CD14-positive monocyte (primary cell): ENCODE measurements around the gene PAFAH1B1. TPM values are rescaled to one million over a fixed set of nuclear protein-coding genes. Genes with fewer than 3 reads are reported as not detected.

Experiments
- DNase-seq, 3 donors: peaks; one replicate each; pipeline ENCODE4 v3.0.0-alpha.2; 2011 to 2022
- H2AFZ ChIP-seq: 2 replicates; pipeline ENCODE4 v1.6.0; 2012; ENCODE audit warnings: mild to moderate bottlenecking, low read depth, low read length, inconsistent platforms; ENCODE audit not compliant: insufficient read depth, poor library complexity, severe bottlenecking
- H3K27ac ChIP-seq, 2 donors: 1 replicate in 1 of 2; 2 replicates in 1 of 2; pipeline ENCODE4 v1.5.1; 2012 to 2013; ENCODE audit warnings: low read length in 2 of 2, control low read depth in 1 of 2, inconsistent platforms in 1 of 2, low read depth in 1 of 2, mild to moderate bottlenecking in 1 of 2
- H3K27me3 ChIP-seq, 2 donors: one replicate each; pipeline versions ENCODE4 v1.6.0 to v1.6.1; 2011 to 2013; ENCODE audit warnings: low read length in 2 of 2; ENCODE audit not compliant: control insufficient read depth in 2 of 2, insufficient read depth in 2 of 2
- H3K36me3 ChIP-seq, 2 donors: replicated peaks in 1 of 2; 1 replicate in 1 of 2; 2 replicates in 1 of 2; pipeline versions ENCODE4 v1.5.1 to v1.6.1; 2012 to 2013; ENCODE audit warnings: low read length in 2 of 2, control low read depth in 1 of 2, inconsistent platforms in 1 of 2, mild to moderate bottlenecking in 1 of 2; ENCODE audit not compliant: insufficient read depth in 2 of 2, control insufficient read depth in 1 of 2
- H3K4me1 ChIP-seq, 2 donors: 1 replicate in 1 of 2; 2 replicates in 1 of 2; pipeline versions ENCODE4 v1.5.1 to v1.6.1; 2012 to 2013; ENCODE audit warnings: low read length in 2 of 2, control low read depth in 1 of 2, inconsistent platforms in 1 of 2, mild to moderate bottlenecking in 1 of 2, moderate library complexity in 1 of 2; ENCODE audit not compliant: insufficient read depth in 2 of 2, control insufficient read depth in 1 of 2
- H3K4me2 ChIP-seq: replicated peaks from 2 replicates; pipeline ENCODE3; 2012; ENCODE audit warnings: low read length, moderate library complexity, mild to moderate bottlenecking; ENCODE audit not compliant: poor library complexity, severe bottlenecking; ENCODE audit errors: extremely low read depth
- H3K4me3 ChIP-seq, 3 experiments: fragments of 200-600 bp in 1 of 3; sonication (generic) in 1 of 3; replicated peaks in 1 of 3; 1 replicate in 2 of 3; 2 replicates in 1 of 3; pipeline ENCODE4 v1.5.1; 2011 to 2013; ENCODE audit warnings: low read length in 3 of 3, mild to moderate bottlenecking in 3 of 3, control low read depth in 2 of 3, low read depth in 2 of 3, inconsistent platforms in 1 of 3, moderate library complexity in 1 of 3
- H3K79me2 ChIP-seq: 2 replicates; pipeline ENCODE4 v1.6.0; 2012; ENCODE audit warnings: mild to moderate bottlenecking, control low read depth, inconsistent platforms, low read length, moderate library complexity; ENCODE audit not compliant: insufficient read depth
- H3K9ac ChIP-seq: 2 replicates; pipeline ENCODE4 v1.6.0; 2017; ENCODE audit warnings: low read length, mild to moderate bottlenecking; ENCODE audit not compliant: insufficient read depth, poor library complexity, severe bottlenecking
- H3K9me3 ChIP-seq, 2 donors: replicated peaks in 1 of 2; 1 replicate in 1 of 2; 2 replicates in 1 of 2; pipeline versions ENCODE4 v1.5.1 to v1.6.1; 2012 to 2013; ENCODE audit warnings: low read length in 2 of 2, control low read depth in 1 of 2; ENCODE audit not compliant: control insufficient read depth in 1 of 2, insufficient read depth in 1 of 2
- H4K20me1 ChIP-seq: 2 replicates; pipeline ENCODE4 v1.6.0; 2012; ENCODE audit warnings: mild to moderate bottlenecking, low read length, control low read depth, moderate library complexity; ENCODE audit not compliant: insufficient read depth
- H3K27ac Mint-ChIP-seq, 7 donors: one replicate each; pipeline ENCODE4 v1.8.0; 2020; ENCODE audit warnings: mild to moderate bottlenecking in 7 of 7, mixed read lengths in 7 of 7, moderate library complexity in 6 of 7, inconsistent platforms in 2 of 7
- H3K27me3 Mint-ChIP-seq, 3 donors: one replicate each; pipeline ENCODE4 v1.8.0; 2021 to 2022; ENCODE audit warnings: low read depth in 3 of 3, mild to moderate bottlenecking in 3 of 3, mixed read lengths in 3 of 3, moderate library complexity in 3 of 3, inconsistent platforms in 1 of 3
- H3K36me3 Mint-ChIP-seq, 2 donors: one replicate each; pipeline ENCODE4 v1.8.0; 2020; ENCODE audit warnings: mixed read lengths in 2 of 2, inconsistent platforms in 1 of 2, mild to moderate bottlenecking in 1 of 2
- H3K4me1 Mint-ChIP-seq: one replicate; pipeline ENCODE4 v1.8.0; 2020; ENCODE audit warnings: mild to moderate bottlenecking, mixed read lengths
- H3K4me3 Mint-ChIP-seq, 2 donors: one replicate each; pipeline ENCODE4 v1.8.0; 2020; ENCODE audit warnings: mild to moderate bottlenecking in 2 of 2, mixed read lengths in 2 of 2, moderate library complexity in 1 of 2
- H3K9me3 Mint-ChIP-seq, 7 donors: one replicate each; pipeline ENCODE4 v1.8.0; 2020 to 2022; ENCODE audit warnings: mixed read lengths in 7 of 7, mild to moderate bottlenecking in 6 of 7, moderate library complexity in 6 of 7, inconsistent platforms in 2 of 7
- WGBS: methylation state at CpG from one replicate; pipeline ENCODE4 v1.1.5; 2013; ENCODE audit warnings: missing lambda C conversion rate; ENCODE audit not compliant: insufficient coverage; 5-methylcytosine and 5-hydroxymethylcytosine counted together
- intact Hi-C, 2 donors: fragments of 100-400 bp; cut with micrococcal nuclease; formaldehyde crosslinking; loops; one replicate each; pipeline versions ENCODE4 v1.15.0 to v1.15.1; 2023
- polyA plus RNA-seq, 3 donors: library from polyadenylated mRNA; depleted of rRNA in 1 of 3; unstranded in 2 of 3; stranded (reverse) in 1 of 3; fragments of 300-500 nt in 2 of 3; fragments of >200 nt in 1 of 3; fragmentation: Illumina TruSeq in 2 of 3; gene quantifications; 1 replicate in 2 of 3; 2 replicates in 1 of 3; pipeline ENCODE4 v1.2.3, GENCODE V29; 2012 to 2021
- TF ChIP-seq, protein P1 (sequence below): fragments of 200-600 bp; IDR thresholded peaks from one replicate; pipeline ENCODE4 v1.8.0; 2022; ENCODE audit warnings: antibody characterized with exemption, mild to moderate bottlenecking

PAFAH1B1 gene
- polyA plus RNA-seq, 3 donors = 9.1 to 51.8 (median 17.1) TPM

DNA sequence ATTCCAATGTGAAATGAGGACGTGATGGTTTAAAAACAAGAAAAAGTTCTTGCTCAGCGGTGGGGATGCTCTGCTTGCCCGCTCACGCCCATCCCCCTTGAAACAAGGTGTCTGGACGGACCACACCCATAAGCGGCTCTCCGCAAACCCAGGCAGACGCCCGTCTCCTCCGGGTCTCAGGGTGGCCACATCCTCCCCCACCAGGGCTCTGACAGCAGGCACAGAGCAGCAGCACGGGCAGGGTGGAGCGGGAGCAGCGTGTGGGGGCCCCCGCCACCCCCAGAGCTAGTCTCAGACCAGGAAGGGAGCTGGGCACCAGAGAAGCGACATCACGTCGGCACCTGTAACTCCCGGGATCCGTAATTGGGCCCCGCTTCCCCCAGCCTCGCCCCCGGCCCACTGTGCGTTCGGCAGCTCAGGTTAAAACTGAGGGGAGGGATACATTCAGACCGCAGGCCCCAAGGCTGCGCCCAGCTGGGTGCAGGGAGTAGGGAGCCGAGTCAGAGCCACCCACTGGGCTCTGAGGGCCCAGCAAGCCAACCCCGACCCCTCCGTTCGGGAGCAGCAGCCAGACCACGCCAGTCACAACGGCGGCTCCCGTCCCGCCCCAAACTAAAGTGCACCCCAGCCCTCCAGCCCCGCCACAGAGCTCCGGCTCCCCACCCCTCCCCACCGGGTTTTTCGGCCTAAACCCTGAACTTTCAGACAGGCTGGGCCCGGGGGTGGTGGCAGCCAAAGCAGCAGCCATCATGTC lies 96.1 kb downstream of the PAFAH1B1 start:
- intact Hi-C loops = no loop called here
- DNase-seq = no peak

DNA sequence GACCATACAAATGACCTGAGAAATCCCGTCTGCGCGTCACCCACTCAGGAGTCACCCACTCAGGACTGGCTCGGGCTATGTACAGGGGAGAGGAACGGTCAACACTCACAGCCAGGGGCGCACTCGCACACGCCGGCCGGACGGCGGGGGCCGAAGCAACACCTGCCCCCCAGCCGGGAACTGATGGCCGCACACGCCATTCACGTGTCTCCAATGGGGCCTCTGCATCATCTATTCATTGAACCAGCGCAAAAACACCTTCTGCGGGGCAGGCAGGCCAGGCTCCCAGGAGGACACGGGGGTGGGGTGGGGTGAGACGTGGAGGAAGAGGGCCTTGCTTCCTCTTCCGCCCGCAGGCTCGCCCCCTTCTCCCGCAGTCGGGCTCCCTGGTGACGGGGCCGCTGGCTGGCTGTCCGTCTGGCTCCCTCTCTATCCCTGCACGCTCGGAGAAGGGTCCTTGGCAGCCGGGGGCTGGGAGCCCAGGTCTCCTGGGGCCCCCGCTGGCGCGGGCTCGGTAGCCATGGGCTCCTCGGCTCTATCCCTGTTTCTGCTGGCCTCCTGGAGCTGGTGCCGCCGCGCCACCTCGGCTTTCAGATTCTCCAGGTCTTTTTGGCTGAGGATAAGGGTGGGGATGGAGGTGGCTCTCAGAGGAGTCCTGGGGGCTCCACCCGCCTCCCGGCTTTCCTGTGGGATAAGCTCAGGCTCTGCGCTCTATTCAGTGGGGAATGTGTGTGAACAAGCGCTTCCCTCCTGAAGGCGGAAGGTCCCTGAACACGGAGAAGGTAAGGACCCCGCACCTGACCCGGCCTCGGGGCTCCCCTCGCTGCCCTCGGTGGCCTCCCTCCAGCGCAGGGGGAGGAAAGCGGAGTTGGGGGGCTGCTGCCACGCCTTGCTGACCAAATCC lies 97.0 kb downstream of the PAFAH1B1 start:
- Histone ChIP-seq H3K79me2 (no peaks in the 10 kb centered on the region), H3K9ac (no peak overlapping the region), H3K36me3 (peaks cover 25 to 43% of the 10 kb centered on the region in 2 donors), H3K9me3 (no peaks in the 10 kb centered on the region), H3K4me1 (no peaks in the 10 kb centered on the region), H3K4me2 (no peak overlapping the region), H3K27me3 (no peaks in the 10 kb centered on the region), H2AFZ (no peak overlapping the region), H3K4me3 (no peak overlapping the region), H3K27ac (no peak overlapping the region), H4K20me1 (peaks cover 11% of the 10 kb centered on the region)
- no peak for DNase-seq
- Mint-ChIP-seq H3K4me3 (no peak overlapping the region), H3K36me3 (peaks cover 18 to 44% of the 10 kb centered on the region in 2 donors), H3K27ac (no peak overlapping the region), H3K9me3 (no peaks in the 10 kb centered on the region), H3K27me3 (no peaks in the 10 kb centered on the region), H3K4me1 (no peaks in the 10 kb centered on the region)
- WGBS = 62% methylated on average over 45 of the region's 55 CpGs
- TF ChIP-seq, protein P1, sequence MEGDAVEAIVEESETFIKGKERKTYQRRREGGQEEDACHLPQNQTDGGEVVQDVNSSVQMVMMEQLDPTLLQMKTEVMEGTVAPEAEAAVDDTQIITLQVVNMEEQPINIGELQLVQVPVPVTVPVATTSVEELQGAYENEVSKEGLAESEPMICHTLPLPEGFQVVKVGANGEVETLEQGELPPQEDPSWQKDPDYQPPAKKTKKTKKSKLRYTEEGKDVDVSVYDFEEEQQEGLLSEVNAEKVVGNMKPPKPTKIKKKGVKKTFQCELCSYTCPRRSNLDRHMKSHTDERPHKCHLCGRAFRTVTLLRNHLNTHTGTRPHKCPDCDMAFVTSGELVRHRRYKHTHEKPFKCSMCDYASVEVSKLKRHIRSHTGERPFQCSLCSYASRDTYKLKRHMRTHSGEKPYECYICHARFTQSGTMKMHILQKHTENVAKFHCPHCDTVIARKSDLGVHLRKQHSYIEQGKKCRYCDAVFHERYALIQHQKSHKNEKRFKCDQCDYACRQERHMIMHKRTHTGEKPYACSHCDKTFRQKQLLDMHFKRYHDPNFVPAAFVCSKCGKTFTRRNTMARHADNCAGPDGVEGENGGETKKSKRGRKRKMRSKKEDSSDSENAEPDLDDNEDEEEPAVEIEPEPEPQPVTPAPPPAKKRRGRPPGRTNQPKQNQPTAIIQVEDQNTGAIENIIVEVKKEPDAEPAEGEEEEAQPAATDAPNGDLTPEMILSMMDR = no peak
- intact Hi-C loops = no loop called here

More for the DNA sequence above, 96.1 kb downstream of the PAFAH1B1 start:
- Mint-ChIP-seq H3K27me3 (no peaks in the 10 kb centered on the region), H3K27ac (peak overlapping the region in 2 of 7 donors; percentile 46 to 56), H3K4me3 (no peak overlapping the region), H3K9me3 (no peaks in the 10 kb centered on the region), H3K36me3 (peaks cover 18 to 38% of the 10 kb centered on the region in 2 donors), H3K4me1 (no peaks in the 10 kb centered on the region)
- Histone ChIP-seq H3K4me3 (no peak overlapping the region), H3K4me1 (no peaks in the 10 kb centered on the region), H3K79me2 (no peaks in the 10 kb centered on the region), H3K4me2 (no peak overlapping the region), H3K9ac (no peak overlapping the region), H3K9me3 (no peaks in the 10 kb centered on the region), H3K27me3 (no peaks in the 10 kb centered on the region), H3K36me3 (peaks cover 22 to 42% of the 10 kb centered on the region in 2 donors), H4K20me1 (peaks cover 18% of the 10 kb centered on the region), H3K27ac (no peak overlapping the region), H2AFZ (no peak overlapping the region)
- TF ChIP-seq, protein P1 = no peak
- WGBS = 69% methylated on average over 39 of the region's 40 CpGs
